ENCODE data around the gene GABRG2.

Gene GABRG2

GRCh38 chr5:162193012-162193411 lies 125.4 kb downstream of the GABRG2 start:
- DNase-seq (ENCODE audit: low read depth): no peak

- no peak for DNase-seq (ENCODE audit: low read depth)
These were observed 128.8 kb downstream of the GABRG2 start for GRCh38 chr5:162196351-162196750.

- no peak for DNase-seq (ENCODE audit: low read depth)
These were observed 134.8 kb downstream of the GABRG2 start for GRCh38 chr5:162202285-162202880.

Data from fibroblast of the conjunctiva (primary cell).